NOMO-1 treated with DMSO at 0.1 percent for 48 hours (cell line): ENCODE data around the gene BTN2A1.
"Not testable (repeated sequence)": the region's sequence is repeated elsewhere in the genome, so short reads cannot be mapped to it uniquely, and the experiment has no call there.

Experiments
- DNase-seq: peaks from one replicate; lab custom pipeline; 2025; ENCODE audit not compliant: unreplicated experiment; lab: John Stamatoyannopoulos, UW

BTN2A1 gene

DNA sequence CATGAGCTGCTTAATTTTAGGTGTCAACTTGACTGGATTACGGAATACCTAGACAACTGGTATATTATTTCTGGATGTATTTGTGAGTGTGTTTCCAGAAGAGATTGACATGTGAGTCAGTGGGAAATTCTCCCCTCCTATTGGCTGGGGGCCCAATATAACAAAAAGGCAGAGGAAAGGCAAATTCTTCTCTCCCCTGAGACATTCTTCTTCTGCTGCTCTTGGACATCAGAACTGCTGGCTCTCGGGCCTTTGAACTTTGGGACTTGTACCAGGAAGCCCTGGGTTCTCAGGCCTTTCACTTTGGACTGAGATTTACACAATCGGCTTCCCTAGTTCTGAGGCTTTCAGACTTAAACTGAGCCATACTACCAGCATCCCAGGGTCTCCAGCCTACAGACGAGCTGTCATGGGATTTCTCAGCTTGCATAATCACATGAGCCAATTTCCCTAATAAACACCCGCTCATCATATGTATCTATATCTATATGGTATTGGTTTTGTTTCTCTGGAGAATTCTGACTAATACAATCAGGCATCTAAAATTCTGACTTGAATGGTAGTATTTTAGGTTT, 25.0 kb upstream of the BTN2A1 start:
- DNase-seq, result no peak

DNA sequence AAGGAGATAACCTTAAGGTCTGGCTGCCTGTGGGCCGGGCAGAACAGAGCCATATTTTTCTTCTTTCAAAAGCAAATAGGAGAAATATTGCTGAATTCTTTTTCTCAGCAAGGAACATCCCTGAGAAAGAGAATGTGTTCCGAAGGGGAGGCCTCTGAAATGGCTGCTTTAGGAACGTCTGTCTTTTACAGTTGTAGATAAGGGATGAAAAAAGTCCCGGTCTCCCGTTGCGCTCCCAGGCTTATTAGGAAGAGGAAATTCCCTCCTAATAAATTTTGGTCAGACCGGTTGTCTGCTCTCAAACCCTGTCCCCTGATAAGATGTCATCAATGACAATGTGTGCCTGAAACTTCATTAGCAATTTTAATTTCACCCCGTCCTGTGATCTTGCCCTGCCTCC, 24.1 kb upstream of the BTN2A1 start:
- not testable (repeated sequence) for DNase-seq

DNA sequence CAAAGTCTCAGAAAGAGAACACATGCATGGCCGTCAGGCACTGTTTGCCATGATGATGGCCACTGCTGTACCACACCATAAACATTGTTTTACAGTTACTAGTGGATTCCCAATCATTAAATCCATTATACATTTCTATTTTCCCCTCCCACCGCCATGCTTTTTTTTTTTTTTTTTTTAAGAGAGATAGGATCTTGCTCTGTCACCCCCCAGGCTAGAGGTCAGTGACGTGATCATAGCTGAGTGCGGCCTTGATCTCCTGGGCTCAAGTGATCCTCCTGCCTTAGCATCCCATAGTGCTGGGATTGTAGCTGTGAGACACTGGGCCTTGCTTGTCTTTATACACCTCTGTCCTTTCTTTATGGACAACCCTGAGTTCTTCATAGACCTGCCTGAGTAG, 21.7 kb upstream of the BTN2A1 start:
- DNase-seq, result no peak

GRCh38 chr6:26437550-26437949, 20.2 kb upstream of the BTN2A1 start:
- no peak for DNase-seq

DNA sequence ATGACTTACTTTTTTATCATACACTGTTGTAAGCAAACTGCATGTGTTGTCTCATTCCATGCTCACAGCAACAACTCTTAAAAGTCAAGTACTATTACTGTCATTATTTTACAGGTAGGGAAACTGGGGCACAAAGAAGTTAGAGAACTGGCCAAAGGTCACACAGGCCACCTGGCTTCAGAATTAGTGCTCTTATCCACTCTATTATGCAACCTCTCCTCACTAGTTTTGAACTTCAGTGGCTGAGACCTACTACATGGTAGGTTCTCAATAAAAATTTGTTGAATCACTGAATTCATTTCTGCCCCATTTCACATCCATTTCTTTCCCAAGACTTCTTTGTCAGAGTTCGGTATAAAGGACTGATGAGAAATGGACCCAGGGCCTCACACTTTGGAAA, 19.8 kb upstream of the BTN2A1 start:
- DNase-seq, result no peak

GRCh38 chr6:26439151-26440125, 18.3 kb upstream of the BTN2A1 start:
- no peak for DNase-seq

DNA sequence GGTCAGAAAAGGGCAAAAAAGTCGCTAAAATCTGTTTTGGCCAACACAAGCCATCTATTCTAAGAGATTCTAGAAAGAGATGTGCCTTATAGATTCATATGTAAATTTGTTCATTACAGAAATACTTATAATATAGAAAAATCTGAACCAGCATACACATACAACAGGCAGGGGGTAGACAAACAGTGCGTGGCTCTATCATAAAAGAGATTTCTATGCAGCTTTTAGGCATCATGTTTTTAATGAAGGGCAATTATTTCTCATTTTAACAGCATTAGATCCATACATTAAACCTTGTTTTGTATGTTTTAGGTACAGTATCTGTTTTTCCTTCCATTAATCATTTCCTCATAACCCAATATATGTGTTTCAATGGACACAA, 16.8 kb upstream of the BTN2A1 start:
- no peak for DNase-seq

DNA sequence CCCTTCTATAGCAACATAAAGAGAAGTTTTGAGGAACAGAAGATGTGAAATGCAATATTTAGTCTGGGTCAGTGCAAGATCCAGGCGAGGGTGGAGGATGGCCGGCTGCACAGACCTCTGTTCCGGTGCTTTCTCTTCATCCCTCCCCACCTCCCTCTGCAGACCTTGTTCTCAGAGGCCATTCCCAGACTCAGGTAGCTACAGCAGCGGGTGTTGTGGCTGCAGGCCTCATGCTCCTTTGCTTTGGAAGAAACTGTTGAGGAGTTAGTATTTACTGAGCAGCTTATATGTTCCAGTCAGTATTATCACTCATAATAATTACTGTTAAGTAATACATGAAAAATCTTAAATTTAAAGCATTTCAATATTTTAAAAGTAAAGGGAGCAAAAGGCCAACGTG, 15.8 kb upstream of the BTN2A1 start:
- no peak for DNase-seq

DNA sequence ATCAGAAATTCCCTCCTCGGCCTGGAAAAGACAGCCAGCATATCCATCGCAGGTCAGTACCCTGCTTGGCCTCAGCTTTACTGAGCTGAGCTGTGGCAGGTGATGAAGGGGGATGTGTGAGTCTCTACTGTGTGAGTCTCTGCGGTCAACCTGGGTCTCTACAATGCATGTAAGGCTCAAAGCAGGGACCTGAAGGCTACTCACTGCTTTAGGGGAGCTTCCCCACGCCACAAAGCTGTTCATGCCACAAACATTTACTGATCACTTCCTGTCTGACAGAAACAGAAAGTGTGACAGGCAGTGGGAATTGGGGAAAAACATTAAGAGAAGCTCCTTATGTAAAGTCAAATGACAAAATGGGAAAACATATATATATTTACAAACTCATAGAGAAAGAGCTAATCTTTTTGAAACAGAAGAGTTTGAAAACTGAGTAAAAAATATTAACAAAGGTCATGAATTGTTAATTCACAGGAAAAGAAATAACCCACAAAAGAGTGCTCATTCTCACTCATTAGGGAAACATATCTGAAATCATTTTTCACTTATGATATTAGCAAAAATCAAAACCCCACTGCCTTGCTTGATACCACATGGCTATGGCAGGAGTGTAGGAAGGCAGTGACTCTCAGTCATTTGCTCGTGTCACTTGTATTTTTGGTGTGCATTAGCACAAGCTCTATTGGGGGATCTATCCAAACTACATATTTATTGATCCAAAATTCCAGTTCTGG, 11.7 kb upstream of the BTN2A1 start:
- DNase-seq, result no peak

- no peak for DNase-seq
Measured at GRCh38 chr6:26447257-26447656, 10.5 kb upstream of the BTN2A1 start.

DNA sequence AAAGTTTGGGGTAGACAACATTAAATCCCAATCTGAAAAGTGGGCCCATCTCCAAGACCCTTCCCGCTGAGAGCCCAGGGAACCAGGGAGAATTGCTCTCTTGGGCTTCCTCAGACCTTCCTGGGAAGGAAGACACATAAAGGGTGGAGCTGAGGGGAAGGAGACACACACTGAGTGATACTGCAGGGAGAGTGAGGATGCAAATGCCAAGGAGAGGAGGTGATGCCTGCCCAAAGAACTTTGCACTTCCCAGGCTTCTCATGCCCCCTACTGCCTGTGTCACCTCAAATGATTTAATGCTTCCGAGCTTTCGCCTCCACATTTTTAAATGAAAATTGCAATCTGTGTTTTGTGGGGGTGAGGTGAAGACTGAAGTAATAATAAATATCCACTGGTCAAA, 7.5 kb upstream of the BTN2A1 start:
- no peak for DNase-seq

DNA sequence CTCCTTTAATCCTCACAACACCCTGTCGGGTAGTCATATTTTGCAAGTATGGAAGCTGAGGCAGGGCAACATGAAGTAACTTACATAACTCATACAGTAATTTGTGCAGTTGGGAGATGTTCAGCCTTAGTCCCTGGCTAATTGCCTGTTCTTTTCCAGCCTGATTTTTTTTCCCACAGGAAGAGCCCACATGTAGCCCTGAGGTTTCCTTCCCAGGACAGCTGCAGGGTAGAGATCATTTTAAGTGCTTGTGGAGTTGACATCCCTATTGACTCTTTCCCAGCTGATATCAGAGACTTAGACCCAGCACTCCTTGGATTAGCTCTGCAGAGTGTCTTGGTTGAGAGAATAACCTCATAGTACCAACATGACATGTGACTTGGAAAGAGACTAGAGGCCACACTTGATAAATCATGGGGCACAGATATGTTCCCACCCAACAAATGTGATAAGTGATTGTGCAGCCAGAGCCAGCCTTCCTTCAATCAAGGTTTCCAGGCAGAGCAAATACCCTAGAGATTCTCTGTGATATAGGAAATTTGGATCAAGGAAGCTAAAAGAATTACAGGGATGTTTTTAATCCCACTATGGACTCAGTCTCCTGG, 5.0 kb upstream of the BTN2A1 start:
- no peak for DNase-seq

DNA sequence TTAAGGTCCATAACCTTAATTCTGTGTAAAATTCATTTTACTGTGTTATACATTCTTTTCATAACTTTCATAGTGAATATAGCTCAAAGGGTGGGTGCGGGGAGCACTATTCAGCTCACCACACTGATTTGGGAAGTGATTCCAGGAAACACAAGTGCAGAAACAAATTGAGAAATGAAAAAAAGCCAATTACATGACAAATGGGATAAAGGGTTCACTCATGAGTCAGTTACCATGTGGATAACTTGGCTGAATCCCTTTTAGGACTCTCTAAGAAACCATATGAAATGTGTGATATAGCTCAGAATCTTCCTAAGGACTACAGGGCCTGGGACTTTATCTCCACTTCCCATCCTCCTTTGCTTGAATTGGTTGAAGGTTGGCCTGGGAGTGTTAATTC, 3.1 kb upstream of the BTN2A1 start:
- no peak for DNase-seq

DNA sequence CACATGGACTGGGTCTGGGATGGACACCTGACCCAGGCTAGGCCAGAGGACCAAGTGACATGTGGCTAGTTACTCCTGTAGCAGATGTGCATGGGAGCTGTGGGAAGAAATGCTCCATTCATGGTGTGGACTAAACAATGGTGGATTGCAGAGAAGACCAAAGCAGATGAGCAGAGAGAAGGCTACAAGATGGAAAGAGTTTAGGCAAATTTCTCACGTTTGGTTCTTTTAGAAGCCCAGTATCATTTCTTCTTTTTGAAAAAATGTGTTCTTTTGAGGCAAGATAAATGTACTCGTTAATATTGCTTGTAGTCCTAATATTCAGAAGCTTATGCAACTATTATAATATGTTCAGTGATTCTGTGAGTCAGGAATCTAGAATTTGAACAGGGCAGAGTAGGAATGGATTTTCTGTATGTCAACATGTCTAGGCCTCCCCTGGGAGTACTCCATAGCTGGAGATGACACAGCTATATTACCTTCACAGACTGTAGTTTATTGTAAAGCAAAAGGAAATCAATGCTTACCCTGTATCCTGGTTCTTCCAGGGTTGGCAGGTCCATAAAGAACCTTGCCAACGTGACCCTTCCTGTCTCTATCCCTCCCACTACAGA, 2.3 kb upstream of the BTN2A1 start:
- no peak for DNase-seq

DNA sequence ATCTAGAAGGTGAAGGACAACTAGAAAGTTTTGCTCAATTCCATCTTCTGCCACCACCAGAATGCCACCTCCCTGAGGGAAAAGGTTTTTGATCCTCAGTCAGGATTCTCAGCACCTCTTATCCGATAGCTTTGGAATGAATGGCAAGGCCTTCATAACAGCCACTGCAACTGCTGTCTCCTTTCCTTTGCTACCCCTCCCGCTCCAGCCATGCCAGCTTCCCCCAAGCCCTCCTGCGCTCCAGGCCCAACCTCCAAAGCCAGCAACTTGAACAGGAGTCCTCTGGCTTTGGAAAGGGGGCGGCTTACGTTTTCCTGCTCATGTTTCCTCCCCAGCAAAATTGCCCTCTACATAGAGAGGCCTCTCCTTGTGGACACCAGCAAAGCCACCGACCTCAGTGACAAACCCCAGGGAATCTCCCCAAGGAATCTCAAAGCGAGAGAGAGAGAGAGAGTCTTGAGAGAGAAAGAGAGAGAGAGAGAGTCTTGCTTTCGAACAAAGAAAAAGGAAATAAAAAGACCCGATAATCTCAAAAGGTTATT, 420 bp upstream of the BTN2A1 start:
- no peak for DNase-seq

- no peak for DNase-seq
Measured at GRCh38 chr6:26459023-26459810, 1.5 kb downstream of the BTN2A1 start.

- DNase-seq, result not testable (repeated sequence)
Measured at GRCh38 chr6:26461353-26461752, 3.6 kb downstream of the BTN2A1 start.

DNA sequence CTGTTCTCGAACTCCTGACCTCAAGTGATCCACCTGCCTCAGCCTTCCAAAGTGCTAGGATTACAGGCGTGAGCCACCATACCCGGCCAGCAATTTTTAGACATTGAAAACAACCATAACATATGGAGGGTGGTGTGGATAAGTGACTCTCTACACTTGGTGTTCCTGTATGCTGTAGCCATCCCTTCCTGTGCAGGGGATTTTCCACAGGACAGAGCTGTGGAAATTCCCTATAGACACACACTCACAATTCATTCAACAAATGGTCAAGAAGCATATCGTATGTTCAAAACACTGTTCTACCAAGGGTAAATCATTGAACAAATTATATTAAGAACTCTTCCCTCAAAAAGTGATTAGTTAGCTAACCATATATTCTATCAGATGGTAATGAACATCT, 6.3 kb downstream of the BTN2A1 start:
- DNase-seq, result no peak

GRCh38 chr6:26464416-26465131, 6.8 kb downstream of the BTN2A1 start:
- DNase-seq, result no peak
